MCF 10A (cell line): ENCODE results near the gene RHD. TPM values are rescaled to one million over a fixed set of nuclear protein-coding genes. Genes with fewer than 3 reads are reported as not detected.
"Not testable (repeated sequence)": the region's sequence is repeated elsewhere in the genome, so short reads cannot be mapped to it uniquely, and the experiment has no call there.

ENCODE experiments used
- BruUV-seq: library from RNA; stranded (reverse); fragments of 400-500 nt; replicated peaks from 2 replicates; lab custom pipeline; 2021; lab: Mats Ljungman, UMichigan
- CTCF ChIA-PET: fragments of 300-600 bp; sonication (Branson Sonifier 250); formaldehyde crosslinking; extraction: SDS; loops from one replicate; lab custom pipeline; 2021; ENCODE audit warnings: antibody characterized with exemption, inconsistent platforms; lab: Yijun Ruan, JAX
- POLR2A ChIA-PET: fragments of 300-600, 350-650 bp; sonication (Branson Sonifier 250); formaldehyde crosslinking; extraction: SDS; loops from one replicate; lab custom pipeline; 2020; ENCODE audit warnings: antibody characterized with exemption, inconsistent platforms; lab: Yijun Ruan, JAX
- DNase-seq: peaks from one replicate; pipeline ENCODE4 v3.0.0-alpha.2; 2018; ENCODE audit not compliant: unreplicated experiment
- H3K27ac Mint-ChIP-seq: one replicate; pipeline ENCODE4 v1.8.0; 2022; ENCODE audit warnings: mild to moderate bottlenecking, low read depth, mixed read lengths; ENCODE audit not compliant: unreplicated experiment
- H3K27me3 Mint-ChIP-seq: one replicate; pipeline ENCODE4 v1.8.0; 2022; ENCODE audit warnings: mixed read lengths; ENCODE audit not compliant: insufficient read depth, unreplicated experiment
- H3K36me3 Mint-ChIP-seq: one replicate; pipeline ENCODE4 v1.8.0; 2022; ENCODE audit warnings: mild to moderate bottlenecking, moderate library complexity, mixed read lengths; ENCODE audit not compliant: insufficient read depth, unreplicated experiment
- H3K4me1 Mint-ChIP-seq: one replicate; pipeline ENCODE4 v1.8.0; 2022; ENCODE audit warnings: mixed read lengths; ENCODE audit not compliant: insufficient read depth, unreplicated experiment
- H3K4me3 Mint-ChIP-seq: one replicate; pipeline ENCODE4 v1.8.0; 2022; ENCODE audit warnings: mild to moderate bottlenecking, moderate library complexity, mixed read lengths; ENCODE audit not compliant: unreplicated experiment
- H3K9me3 Mint-ChIP-seq: one replicate; pipeline ENCODE4 v1.8.0; 2022; ENCODE audit warnings: mixed read lengths; ENCODE audit not compliant: unreplicated experiment
- intact Hi-C: fragments of 100-400 bp; cut with micrococcal nuclease; formaldehyde crosslinking; loops from 2 replicates; pipeline ENCODE4 v1.14.1; 2022
- total RNA-seq: library from RNA; stranded (reverse); gene quantifications from 2 replicates; pipeline ENCODE4 v1.2.3, GENCODE V29; 2022

RHD gene
- total RNA-seq, 1 experiment from 2014 or later: not detected

- CTCF ChIA-PET: not testable (repeated sequence)
Measured at GRCh38 chr1:25378367-25378766, 106.1 kb downstream of the RHD start.

More at GRCh38 chr1:25378367-25378766, 106.1 kb downstream of the RHD start:
- H3K9me3 Mint-ChIP-seq, H3K27me3 Mint-ChIP-seq, BruUV-seq, H3K36me3 Mint-ChIP-seq, intact Hi-C loops, DNase-seq, H3K27ac Mint-ChIP-seq, POLR2A ChIA-PET, H3K4me1 Mint-ChIP-seq, H3K4me3 Mint-ChIP-seq: not testable (repeated sequence)

Other genes with a start within 250 kb of the RHD start
- gene SYF2, start 40.0 kb upstream of the RHD start, total RNA-seq: 40.5 and 43.0 TPM in 2 replicates
- gene RSRP1, start 25.1 kb upstream of the RHD start, total RNA-seq: 77.2 and 86.4 TPM in 2 replicates
- 88.3 and 107 TPM in 2 replicates for gene TMEM50A, start 65.8 kb downstream of the RHD start, total RNA-seq
- 0.42 and 0.61 TPM in 2 replicates for gene RHCE, start 148.3 kb downstream of the RHD start, total RNA-seq
- 17.4 and 19.3 TPM in 2 replicates for gene MACO1, start 158.4 kb downstream of the RHD start, total RNA-seq